NCI-H1694 (cell line): Measurements from ENCODE around the gene ACAD8.

Experiments used
- DNase-seq: peaks from one replicate; lab custom pipeline; 2025; lab: John Stamatoyannopoulos, UW

The ACAD8 gene

GRCh38 chr11:134253188-134253993 lies at the start of gene ACAD8, which contains the start of gene THYN1:
TSS of gene ACAD8 (plus strand) at chr11:134253568. CDS start at chr11:134253601, 33 bp downstream.
TSS of gene THYN1 (minus strand) at chr11:134253352. CDS start at chr11:134252882, 470 bp downstream.
- DNase-seq, result peak; percentile 58

- DNase-seq, result no peak
These were observed 47.6 kb upstream of the ACAD8 start for GRCh38 chr11:134205729-134206128.

GRCh38 chr11:134206185-134206584 lies 47.2 kb upstream of the ACAD8 start:
- no peak for DNase-seq

GRCh38 chr11:134207538-134208239 lies 45.7 kb upstream of the ACAD8 start:
- no peak for DNase-seq

- no peak for DNase-seq
These were observed 37.5 kb upstream of the ACAD8 start for GRCh38 chr11:134215836-134216235.

- DNase-seq, result no peak
These were observed 36.6 kb upstream of the ACAD8 start for GRCh38 chr11:134216816-134217215.

- no peak for DNase-seq
These were observed 30.2 kb upstream of the ACAD8 start for GRCh38 chr11:134223121-134223520.

GRCh38 chr11:134223836-134224709 lies 29.3 kb upstream of the ACAD8 start, which contains the start of the genes NCAPD3 and VPS26B:
TSS of gene NCAPD3 (minus strand) at chr11:134223967. CDS start at chr11:134223926, 41 bp downstream.
TSS of gene VPS26B (plus strand) at chr11:134224671. CDS start at chr11:134225123, 452 bp downstream.
- DNase-seq, result peak; percentile 59

GRCh38 chr11:134224710-134225664 lies 28.4 kb upstream of the ACAD8 start:
- DNase-seq, result peak; percentile 28

GRCh38 chr11:134226806-134227325 lies 26.5 kb upstream of the ACAD8 start:
- no peak for DNase-seq

- no peak for DNase-seq
These were observed 24.7 kb upstream of the ACAD8 start for GRCh38 chr11:134228625-134229024.

- DNase-seq, result no peak
These were observed 24.1 kb upstream of the ACAD8 start for GRCh38 chr11:134229126-134229790.

- no peak for DNase-seq
These were observed 23.0 kb upstream of the ACAD8 start for GRCh38 chr11:134230339-134230738.

GRCh38 chr11:134231958-134232659 lies 21.3 kb upstream of the ACAD8 start:
- DNase-seq, result no peak

- DNase-seq, result no peak
These were observed 19.6 kb upstream of the ACAD8 start for GRCh38 chr11:134233729-134234179.

GRCh38 chr11:134235399-134235798 lies 18.0 kb upstream of the ACAD8 start:
- no peak for DNase-seq

- DNase-seq, result no peak
These were observed 16.4 kb upstream of the ACAD8 start for GRCh38 chr11:134236834-134237556.

GRCh38 chr11:134237557-134237922 lies 15.8 kb upstream of the ACAD8 start:
- DNase-seq, result no peak

- DNase-seq, result no peak
These were observed 14.4 kb upstream of the ACAD8 start for GRCh38 chr11:134238956-134239355.
